Ectodermal cell (in vitro differentiated cells): Measurements from ENCODE around the gene MPP1.
"Not testable (repeated sequence)": the region's sequence is repeated elsewhere in the genome, so short reads cannot be mapped to it uniquely, and the experiment has no call there.

ENCODE experiments used
- H3K27ac ChIP-seq: 2 replicates; pipeline ENCODE4 v1.7.0; 2013; ENCODE audit warnings: mild to moderate bottlenecking, low read depth, low read length; ENCODE audit not compliant: insufficient read depth, poor library complexity, severe bottlenecking
- H3K27me3 ChIP-seq: 2 replicates; pipeline ENCODE4 v1.7.0; 2013; ENCODE audit warnings: mild to moderate bottlenecking, low read length; ENCODE audit not compliant: insufficient read depth, control insufficient read depth, poor library complexity, severe bottlenecking
- H3K36me3 ChIP-seq: one replicate; pipeline ENCODE4 v1.7.0; 2013; ENCODE audit warnings: low read length; ENCODE audit not compliant: control insufficient read depth, insufficient read depth
- H3K4me1 ChIP-seq: one replicate; pipeline ENCODE4 v1.7.0; 2013; ENCODE audit warnings: low read length; ENCODE audit not compliant: control insufficient read depth, insufficient read depth
- H3K4me3 ChIP-seq: 2 replicates; pipeline ENCODE4 v1.7.0; 2013; ENCODE audit warnings: low read depth, low read length, control low read depth; ENCODE audit not compliant: insufficient read depth
- H3K9me3 ChIP-seq: 2 replicates; pipeline ENCODE4 v1.7.0; 2013; ENCODE audit warnings: mild to moderate bottlenecking, low read length, moderate library complexity; ENCODE audit not compliant: control insufficient read depth
- WGBS, 2 experiments: methylation state at CpG; one replicate each; pipeline ENCODE4 v1.1.7; 2013; ENCODE audit warnings: missing lambda C conversion rate in 2 of 2; 5-methylcytosine and 5-hydroxymethylcytosine counted together

The MPP1 gene

DNA sequence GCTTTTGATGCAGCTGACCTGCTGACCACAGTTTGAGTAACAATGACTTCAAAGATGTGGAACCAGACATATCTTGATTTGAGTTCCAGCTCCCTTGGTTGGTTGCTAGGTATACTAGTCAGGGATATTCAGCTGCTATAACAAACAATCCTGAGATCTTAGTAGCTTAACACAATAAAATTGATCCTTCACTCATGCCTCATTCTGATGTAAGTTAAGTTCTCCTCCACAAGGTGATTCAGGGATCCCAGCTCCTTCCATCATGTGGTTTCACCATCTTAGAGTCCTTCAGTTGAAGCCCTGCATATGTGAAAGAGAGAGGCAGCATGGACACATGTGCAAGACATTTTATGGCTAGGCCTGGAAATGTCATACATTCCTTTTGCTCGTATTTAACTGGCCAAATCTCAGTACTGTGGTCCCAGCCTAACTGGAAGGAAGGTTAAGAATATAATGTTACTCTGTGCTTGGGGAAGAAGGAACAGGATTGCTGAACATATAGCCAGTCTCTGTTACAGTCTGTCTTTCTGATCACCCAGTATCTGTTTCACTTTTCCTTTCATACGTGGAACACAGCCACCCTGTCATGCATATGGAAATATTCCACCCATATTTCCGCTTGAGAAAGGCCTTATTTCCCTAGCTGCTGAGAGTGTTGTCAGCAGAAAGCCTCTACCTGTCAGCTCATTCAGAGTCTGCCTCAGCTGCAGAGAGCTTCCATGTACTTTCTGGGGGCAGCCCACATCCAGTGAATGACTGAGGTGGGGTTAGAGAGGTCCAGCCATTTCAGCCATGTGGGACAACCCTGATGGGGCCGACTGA is 22.1 kb upstream of the MPP1 start:
- H3K27ac ChIP-seq, result no peak overlapping the region
- no peaks in the 10 kb centered on the region for H3K27me3 ChIP-seq
- H3K4me1 ChIP-seq, result no peaks in the 10 kb centered on the region
- no peaks in the 10 kb centered on the region for H3K36me3 ChIP-seq
- H3K9me3 ChIP-seq, result no peaks in the 10 kb centered on the region
- WGBS, 2 experiments, result 91 to 94% methylated on average over 4 of the region's 4 CpGs
- no peak overlapping the region for H3K4me3 ChIP-seq

DNA sequence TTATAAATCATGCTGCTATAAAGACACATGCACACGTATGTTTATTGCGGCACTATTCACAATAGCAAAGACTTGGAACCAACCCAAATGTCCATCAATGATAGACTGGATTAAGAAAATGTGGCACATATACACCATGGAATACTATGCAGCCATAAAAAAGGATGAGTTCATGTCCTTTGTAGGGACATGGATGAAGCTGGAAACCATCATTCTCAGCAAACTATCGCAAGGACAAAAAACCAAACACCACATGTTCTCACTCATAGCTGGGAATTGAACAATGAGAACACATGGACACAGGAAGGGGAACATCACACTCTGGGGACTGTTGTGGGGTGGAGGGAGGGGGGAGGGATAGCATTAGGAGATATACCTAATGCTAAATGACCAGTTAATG is 20.3 kb upstream of the MPP1 start:
- H3K36me3 ChIP-seq, H3K9me3 ChIP-seq, H3K27ac ChIP-seq, H3K4me1 ChIP-seq, H3K27me3 ChIP-seq, H3K4me3 ChIP-seq: not testable (repeated sequence)
- whole genome bisulfite sequencing, 2 experiments, result no CpG with 5 or more reads among the region's 3 CpGs

DNA sequence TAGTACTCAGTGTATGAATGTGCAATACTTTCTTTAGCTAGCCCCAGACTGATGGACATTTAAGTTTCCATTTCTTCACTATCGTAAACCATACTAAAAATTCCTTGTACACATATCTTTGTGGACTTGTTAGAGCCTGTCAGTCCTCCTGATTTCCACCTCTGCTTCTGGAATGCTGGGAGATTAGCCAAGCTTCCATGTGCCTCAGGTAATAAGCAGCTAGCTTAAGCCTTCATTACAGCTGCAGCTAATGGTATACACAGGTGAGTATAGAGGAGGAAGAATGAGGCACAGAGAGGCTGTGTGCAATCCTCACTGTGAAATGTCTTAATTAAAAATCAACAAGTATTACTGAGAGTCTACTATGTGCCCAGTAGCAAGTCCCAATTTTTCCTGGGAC is 19.4 kb upstream of the MPP1 start:
- H3K9me3 ChIP-seq, result no peaks in the 10 kb centered on the region
- WGBS, 2 experiments, result 80 to 100% methylated on average over 1 of the region's 1 CpG
- no peak overlapping the region for H3K27ac ChIP-seq
- no peak overlapping the region for H3K4me3 ChIP-seq
- H3K4me1 ChIP-seq, result no peaks in the 10 kb centered on the region
- no peaks in the 10 kb centered on the region for H3K27me3 ChIP-seq
- no peaks in the 10 kb centered on the region for H3K36me3 ChIP-seq

DNA sequence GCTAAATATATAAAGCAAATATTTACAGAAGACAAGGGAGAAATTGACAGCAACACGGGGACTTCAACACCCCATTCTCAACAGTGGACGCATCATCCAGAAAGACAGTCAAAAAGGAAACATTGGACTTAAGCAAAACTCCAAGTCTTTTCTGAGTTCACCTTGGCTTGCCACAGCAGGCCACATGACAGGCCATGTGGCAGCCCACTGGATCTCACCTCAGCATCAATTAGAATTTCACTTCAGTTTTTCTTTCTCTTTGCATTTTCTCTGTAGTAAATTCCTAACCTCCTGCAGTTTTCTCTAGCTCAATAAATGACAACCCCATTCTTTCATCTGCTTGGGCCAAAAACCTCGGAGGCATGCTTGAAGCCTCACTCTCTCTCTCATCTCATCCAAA is 16.7 kb upstream of the MPP1 start:
- Histone ChIP-seq H3K27me3 (no peaks in the 10 kb centered on the region), H3K27ac (no peak overlapping the region), H3K9me3 (no peaks in the 10 kb centered on the region), H3K36me3 (no peaks in the 10 kb centered on the region), H3K4me3 (no peak overlapping the region), H3K4me1 (no peaks in the 10 kb centered on the region)
- WGBS, 2 experiments, result 58 to 59% methylated on average over 3 of the region's 3 CpGs

DNA sequence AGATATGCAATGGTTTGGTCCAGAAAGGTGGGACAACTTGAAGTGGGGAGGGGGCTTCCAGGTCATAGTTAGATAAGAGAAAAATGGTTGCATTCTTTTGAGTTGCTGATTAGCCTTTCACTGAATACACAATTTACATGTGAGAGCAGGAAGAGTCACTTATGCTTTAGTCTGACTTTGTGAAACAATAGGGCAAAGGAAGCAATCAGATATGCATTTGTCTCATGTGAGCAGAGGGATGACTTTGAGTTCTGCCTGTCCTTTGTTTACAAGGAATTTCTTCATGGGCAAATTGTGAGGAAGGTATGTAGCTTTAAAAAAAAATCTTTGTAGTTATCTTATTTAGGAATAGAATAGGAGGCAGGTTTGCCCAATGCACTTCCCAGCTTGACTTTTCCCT is 16.2 kb upstream of the MPP1 start:
- Histone ChIP-seq H3K4me3 (no peak overlapping the region), H3K27ac (no peak overlapping the region), H3K36me3 (no peaks in the 10 kb centered on the region), H3K27me3 (no peaks in the 10 kb centered on the region), H3K4me1 (no peaks in the 10 kb centered on the region), H3K9me3 (no peaks in the 10 kb centered on the region)

DNA sequence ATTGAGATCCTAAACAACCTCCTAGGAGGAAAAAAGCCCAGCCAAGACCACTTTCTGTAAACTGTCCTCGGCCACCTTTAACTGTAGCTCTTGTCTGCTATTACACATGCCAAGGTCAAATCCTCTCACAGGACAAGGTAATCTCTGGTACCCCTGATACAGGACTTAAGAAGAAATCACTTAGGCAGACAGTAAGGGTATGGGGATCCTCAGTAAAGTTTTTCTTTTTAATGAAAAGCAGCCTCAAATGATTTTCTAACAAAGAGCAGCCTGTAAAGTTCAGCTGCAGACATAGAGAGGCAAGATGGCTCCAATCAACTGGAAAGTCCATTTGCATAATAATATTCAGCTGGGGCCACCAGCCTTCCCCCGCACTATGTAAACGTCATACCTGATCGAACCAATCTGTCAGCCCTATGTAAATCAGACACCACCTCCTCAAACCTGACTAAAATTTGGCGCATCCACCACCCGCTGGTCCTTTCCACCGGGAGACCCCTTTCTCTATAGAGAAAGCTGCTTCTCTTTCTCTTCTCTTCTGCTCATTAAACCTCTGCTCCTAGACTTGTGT is 14.6 kb upstream of the MPP1 start:
- no peaks in the 10 kb centered on the region for H3K9me3 ChIP-seq
- H3K27ac ChIP-seq, result no peak overlapping the region
- 63 to 67% methylated on average over 6 to 7 of the region's 7 CpGs for WGBS, 2 experiments
- no peaks in the 10 kb centered on the region for H3K27me3 ChIP-seq
- H3K4me1 ChIP-seq, result no peaks in the 10 kb centered on the region
- no peak overlapping the region for H3K4me3 ChIP-seq
- no peaks in the 10 kb centered on the region for H3K36me3 ChIP-seq

DNA sequence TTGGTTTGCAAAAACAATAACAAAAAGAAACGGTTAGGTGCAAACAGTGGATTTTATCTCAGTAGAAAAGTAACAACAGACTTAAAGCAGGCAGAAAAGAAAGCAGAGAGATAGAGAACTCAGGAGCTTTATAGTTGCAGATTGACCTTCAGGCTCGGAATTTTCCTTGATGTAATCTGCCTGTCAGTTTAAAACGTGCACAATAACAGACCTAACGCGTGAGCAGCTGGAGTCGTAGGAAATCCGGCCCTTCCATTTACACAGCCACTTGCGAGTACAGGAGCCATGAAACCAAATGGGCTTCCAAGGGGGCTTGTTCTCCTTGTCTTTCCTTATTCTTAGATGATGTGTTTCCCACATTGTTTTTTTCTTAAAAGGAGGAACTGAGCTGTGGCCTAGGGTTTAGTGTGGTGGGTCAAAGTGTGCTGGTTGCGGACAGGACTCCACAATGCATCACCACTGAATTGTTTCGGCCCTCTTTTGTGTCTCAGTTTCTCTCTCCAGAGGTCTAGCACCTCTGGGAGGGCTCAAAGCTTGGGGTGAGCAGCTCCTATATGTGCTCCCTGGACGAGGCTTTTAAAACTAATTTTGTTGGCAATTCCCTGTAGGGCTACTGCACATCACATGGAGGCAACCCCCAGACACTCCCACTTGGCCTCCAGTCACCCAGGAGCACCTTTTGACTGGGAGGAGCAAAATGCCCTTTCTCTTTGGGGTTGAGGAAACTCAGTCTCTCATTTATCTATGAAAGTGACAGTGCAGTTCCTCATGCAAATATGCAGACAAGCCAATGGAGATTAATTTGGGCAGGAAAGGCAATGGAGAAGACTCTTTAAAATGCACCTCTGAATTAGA is 13.9 kb upstream of the MPP1 start:
- Histone ChIP-seq H3K27ac (no peak overlapping the region), H3K4me3 (no peak overlapping the region), H3K27me3 (no peaks in the 10 kb centered on the region), H3K9me3 (no peaks in the 10 kb centered on the region), H3K36me3 (no peaks in the 10 kb centered on the region), H3K4me1 (no peaks in the 10 kb centered on the region)
- WGBS, 2 experiments, result 85 to 90% methylated on average over 11 of the region's 11 CpGs

DNA sequence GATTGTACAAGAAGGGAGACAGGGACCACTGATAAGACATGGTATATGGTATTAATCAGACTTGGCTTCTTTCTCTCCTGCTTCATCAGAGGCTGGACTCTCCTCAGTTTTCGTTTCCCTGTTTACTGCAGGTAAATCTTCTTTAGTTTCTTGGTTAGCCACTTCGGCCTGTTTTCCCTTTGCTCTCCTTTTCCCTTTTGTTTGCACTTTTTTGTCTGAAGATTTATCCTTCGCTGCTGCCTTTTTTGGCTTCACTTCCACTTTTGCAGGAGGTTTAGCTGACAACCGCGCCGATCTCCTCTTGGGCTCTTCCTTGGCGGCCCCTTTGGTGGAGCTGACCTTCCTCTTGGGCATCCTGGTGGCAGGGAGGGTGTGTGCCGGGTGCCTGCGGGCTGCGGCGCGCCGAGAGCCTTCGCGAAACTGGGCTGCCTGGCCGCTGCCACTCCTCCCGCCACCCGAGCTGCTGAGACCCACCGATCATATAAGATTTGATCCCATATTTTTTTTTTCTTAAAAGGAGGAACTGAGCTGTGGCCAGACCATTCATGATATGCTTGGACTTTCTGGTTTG is 11.8 kb upstream of the MPP1 start:
- not testable (repeated sequence) for H3K27me3 ChIP-seq, H3K9me3 ChIP-seq, H3K4me3 ChIP-seq, H3K36me3 ChIP-seq, H3K4me1 ChIP-seq, H3K27ac ChIP-seq
- WGBS, 2 experiments, result 95 to 96% methylated on average over 19 of the region's 19 CpGs

DNA sequence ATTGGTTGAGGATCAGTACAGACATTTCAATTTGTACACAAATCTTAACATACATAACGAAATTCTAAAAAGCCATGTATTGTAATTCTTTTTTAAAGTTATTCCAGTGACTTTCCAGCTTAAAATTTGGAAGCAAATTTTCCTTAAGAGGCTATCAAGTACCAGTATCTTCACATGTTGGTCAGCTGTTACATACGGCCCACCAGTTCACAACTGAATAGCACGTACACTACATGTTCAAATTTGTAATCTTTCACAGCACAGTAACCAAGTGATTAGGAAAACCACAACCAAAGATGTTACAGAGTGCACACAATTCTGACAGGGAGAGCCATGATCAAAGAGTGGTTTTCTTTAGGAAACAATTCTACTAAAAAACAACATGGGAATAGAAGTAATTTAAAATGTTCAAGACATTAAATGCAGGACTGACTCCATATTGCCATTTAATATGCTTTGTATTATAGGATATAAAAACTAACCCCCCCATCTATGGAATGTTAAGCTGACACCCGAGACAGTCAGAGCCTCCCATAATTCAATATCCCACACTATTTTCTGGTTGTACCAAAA is 11.1 kb upstream of the MPP1 start:
- H3K36me3 ChIP-seq, H3K4me3 ChIP-seq, H3K27me3 ChIP-seq, H3K27ac ChIP-seq, H3K9me3 ChIP-seq, H3K4me1 ChIP-seq: not testable (repeated sequence)
- 100% methylated on average over 2 of the region's 4 CpGs for WGBS, 2 experiments
